NCI-H2107 treated with DMSO at 0.1 percent for 48 hours (cell line): Measurements from ENCODE around the gene NPAS3.
"Not testable (repeated sequence)": the region's sequence is repeated elsewhere in the genome, so short reads cannot be mapped to it uniquely, and the experiment has no call there.

Experiments used
- DNase-seq: peaks from one replicate; lab custom pipeline; 2025; ENCODE audit not compliant: unreplicated experiment; lab: John Stamatoyannopoulos, UW

NPAS3 gene

GRCh38 chr14:33068040-33068439, 129.4 kb downstream of the NPAS3 start:
- no peak for DNase-seq

GRCh38 chr14:33068626-33069025, 129.9 kb downstream of the NPAS3 start:
- DNase-seq: no peak

- no peak for DNase-seq
Observed at GRCh38 chr14:33070475-33070874, 131.8 kb downstream of the NPAS3 start.

- no peak for DNase-seq
Observed at GRCh38 chr14:33073023-33073422, 134.3 kb downstream of the NPAS3 start.

- DNase-seq: peak; percentile 32
Observed at GRCh38 chr14:33081259-33081658, 142.6 kb downstream of the NPAS3 start.

- no peak for DNase-seq
Observed at GRCh38 chr14:33085799-33086198, 147.1 kb downstream of the NPAS3 start.

GRCh38 chr14:33088274-33088673, 149.6 kb downstream of the NPAS3 start:
- DNase-seq: not testable (repeated sequence)

- DNase-seq: no peak
Observed at GRCh38 chr14:33098016-33098415, 159.3 kb downstream of the NPAS3 start.

- no peak for DNase-seq
Observed at GRCh38 chr14:33103489-33103888, 164.8 kb downstream of the NPAS3 start.

GRCh38 chr14:33103966-33104365, 165.3 kb downstream of the NPAS3 start:
- no peak for DNase-seq

- no peak for DNase-seq
Observed at GRCh38 chr14:33110737-33111443, 172.2 kb downstream of the NPAS3 start.

GRCh38 chr14:33114331-33114730, 175.7 kb downstream of the NPAS3 start:
- no peak for DNase-seq

GRCh38 chr14:33118668-33119067, 180.0 kb downstream of the NPAS3 start:
- no peak for DNase-seq

GRCh38 chr14:33120341-33120740, 181.7 kb downstream of the NPAS3 start:
- no peak for DNase-seq

- DNase-seq: no peak
Observed at GRCh38 chr14:33120966-33121365, 182.3 kb downstream of the NPAS3 start.

- DNase-seq: no peak
Observed at GRCh38 chr14:33123281-33123680, 184.6 kb downstream of the NPAS3 start.

GRCh38 chr14:33126433-33126832, 187.8 kb downstream of the NPAS3 start:
- DNase-seq: no peak

- no peak for DNase-seq
Observed at GRCh38 chr14:33127531-33127930, 188.9 kb downstream of the NPAS3 start.

GRCh38 chr14:33131801-33132200, 193.1 kb downstream of the NPAS3 start:
- DNase-seq: peak; percentile 61

GRCh38 chr14:33134162-33134561, 195.5 kb downstream of the NPAS3 start:
- DNase-seq: no peak

GRCh38 chr14:33134975-33135374, 196.3 kb downstream of the NPAS3 start:
- no peak for DNase-seq

GRCh38 chr14:33150666-33151428, 212.2 kb downstream of the NPAS3 start:
- no peak for DNase-seq
